NCI-H82 (cell line): Measurements from ENCODE around the gene ZFP36.

Source experiments
- DNase-seq: peaks from one replicate; lab custom pipeline; 2025; lab: John Stamatoyannopoulos, UW

ZFP36 gene

DNA sequence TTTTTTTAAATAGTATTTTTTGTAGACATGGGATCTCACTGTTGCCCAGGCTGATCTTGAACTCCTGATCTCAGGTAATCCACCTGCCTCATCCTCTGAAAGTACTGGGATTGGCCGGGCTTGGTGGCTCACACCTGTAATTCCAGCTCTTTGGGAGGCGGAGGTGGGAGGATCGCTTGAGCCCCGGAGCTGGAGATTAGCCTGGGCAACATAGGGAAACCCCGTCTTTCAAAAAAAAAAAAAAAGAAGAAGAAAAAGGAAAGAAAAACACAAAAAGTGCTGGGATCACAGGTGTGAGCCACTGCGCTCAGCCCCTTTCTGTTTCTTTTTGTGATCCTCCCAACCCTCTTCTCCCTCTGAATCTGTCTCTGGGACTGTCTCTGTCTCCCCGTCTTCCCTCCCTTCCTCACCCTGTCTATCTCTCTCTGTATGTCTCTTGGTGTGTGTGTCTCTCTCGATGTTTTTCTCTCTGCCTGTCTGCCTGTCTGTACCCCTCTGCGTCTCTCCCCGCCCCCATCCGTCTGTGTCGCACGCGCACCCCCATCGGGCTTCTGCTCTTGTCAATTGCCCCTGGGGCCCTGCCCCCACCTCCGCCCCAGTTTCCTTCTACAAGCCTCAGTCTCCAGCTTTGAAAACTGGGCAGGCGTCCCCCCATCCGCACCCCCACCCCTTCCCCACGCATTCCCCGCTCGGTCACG lies 540 bp upstream of the ZFP36 start:
- peak; percentile 66 for DNase-seq

DNA sequence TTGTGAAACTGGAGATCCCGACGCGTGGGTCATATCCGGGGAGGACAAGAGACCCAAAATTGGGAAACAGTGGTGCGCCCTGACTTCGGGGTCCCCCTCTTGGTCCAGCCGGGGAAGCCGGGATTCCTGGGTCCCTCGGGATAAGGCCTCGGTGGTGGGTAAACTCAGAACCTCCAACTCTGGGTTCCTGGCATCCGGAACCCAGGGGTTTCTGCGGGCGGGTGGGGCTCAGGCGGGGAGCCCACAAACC lies 688 bp downstream of the ZFP36 start:
- no peak for DNase-seq

DNA sequence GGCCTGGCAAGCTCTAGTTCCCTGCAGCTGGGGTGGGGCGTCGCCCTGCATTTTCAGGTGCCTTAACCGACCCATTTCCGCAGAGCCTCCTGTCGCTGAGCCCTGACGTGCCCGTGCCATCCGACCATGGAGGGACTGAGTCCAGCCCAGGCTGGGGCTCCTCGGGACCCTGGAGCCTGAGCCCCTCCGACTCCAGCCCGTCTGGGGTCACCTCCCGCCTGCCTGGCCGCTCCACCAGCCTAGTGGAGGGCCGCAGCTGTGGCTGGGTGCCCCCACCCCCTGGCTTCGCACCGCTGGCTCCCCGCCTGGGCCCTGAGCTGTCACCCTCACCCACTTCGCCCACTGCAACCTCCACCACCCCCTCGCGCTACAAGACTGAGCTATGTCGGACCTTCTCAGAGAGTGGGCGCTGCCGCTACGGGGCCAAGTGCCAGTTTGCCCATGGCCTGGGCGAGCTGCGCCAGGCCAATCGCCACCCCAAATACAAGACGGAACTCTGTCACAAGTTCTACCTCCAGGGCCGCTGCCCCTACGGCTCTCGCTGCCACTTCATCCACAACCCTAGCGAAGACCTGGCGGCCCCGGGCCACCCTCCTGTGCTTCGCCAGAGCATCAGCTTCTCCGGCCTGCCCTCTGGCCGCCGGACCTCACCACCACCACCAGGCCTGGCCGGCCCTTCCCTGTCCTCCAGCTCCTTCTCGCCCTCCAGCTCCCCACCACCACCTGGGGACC lies 1.2 kb downstream of the ZFP36 start:
- DNase-seq: no peak

DNA sequence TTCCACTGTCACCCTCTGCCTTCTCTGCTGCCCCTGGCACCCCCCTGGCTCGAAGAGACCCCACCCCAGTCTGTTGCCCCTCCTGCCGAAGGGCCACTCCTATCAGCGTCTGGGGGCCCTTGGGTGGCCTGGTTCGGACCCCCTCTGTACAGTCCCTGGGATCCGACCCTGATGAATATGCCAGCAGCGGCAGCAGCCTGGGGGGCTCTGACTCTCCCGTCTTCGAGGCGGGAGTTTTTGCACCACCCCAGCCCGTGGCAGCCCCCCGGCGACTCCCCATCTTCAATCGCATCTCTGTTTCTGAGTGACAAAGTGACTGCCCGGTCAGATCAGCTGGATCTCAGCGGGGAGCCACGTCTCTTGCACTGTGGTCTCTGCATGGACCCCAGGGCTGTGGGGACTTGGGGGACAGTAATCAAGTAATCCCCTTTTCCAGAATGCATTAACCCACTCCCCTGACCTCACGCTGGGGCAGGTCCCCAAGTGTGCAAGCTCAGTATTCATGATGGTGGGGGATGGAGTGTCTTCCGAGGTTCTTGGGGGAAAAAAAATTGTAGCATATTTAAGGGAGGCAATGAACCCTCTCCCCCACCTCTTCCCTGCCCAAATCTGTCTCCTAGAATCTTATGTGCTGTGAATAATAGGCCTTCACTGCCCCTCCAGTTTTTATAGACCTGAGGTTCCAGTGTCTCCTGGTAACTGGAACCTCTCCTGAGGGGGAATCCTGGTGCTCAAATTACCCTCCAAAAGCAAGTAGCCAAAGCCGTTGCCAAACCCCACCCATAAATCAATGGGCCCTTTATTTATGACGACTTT lies 2.0 kb downstream of the ZFP36 start:
- DNase-seq: no peak

DNA sequence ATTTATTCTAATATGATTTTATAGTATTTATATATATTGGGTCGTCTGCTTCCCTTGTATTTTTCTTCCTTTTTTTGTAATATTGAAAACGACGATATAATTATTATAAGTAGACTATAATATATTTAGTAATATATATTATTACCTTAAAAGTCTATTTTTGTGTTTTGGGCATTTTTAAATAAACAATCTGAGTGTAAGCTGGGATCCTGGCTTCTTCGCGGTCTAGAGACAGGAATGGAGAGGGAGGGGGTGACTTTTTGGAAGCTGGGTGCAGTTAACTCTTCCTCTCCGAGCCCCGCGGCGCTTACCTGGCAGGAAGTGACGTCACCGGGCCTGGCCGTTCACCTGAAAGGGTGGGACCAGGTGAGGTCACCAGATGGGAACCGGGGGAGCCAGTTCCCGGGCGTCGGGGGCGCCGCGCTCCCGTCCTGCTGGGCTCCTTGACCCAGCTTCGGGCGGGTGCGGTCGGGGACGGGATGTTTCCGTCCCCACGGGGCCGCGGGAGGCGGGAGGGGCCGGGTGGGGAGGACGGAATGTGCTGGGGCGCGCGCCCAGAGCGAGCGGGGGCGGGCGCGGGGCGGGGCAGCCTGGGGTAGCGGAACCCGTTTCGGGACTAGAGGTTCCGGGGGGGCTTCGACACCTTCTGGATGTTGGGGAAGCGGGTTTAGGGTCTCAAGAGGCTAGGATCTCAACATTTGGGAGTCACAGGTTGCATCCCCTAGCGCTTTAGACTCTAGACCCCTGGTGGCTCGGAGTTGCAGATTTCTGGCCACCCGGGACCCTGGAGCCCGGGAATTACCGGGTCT lies 2.8 kb downstream of the ZFP36 start:
- peak; percentile 70 for DNase-seq

DNA sequence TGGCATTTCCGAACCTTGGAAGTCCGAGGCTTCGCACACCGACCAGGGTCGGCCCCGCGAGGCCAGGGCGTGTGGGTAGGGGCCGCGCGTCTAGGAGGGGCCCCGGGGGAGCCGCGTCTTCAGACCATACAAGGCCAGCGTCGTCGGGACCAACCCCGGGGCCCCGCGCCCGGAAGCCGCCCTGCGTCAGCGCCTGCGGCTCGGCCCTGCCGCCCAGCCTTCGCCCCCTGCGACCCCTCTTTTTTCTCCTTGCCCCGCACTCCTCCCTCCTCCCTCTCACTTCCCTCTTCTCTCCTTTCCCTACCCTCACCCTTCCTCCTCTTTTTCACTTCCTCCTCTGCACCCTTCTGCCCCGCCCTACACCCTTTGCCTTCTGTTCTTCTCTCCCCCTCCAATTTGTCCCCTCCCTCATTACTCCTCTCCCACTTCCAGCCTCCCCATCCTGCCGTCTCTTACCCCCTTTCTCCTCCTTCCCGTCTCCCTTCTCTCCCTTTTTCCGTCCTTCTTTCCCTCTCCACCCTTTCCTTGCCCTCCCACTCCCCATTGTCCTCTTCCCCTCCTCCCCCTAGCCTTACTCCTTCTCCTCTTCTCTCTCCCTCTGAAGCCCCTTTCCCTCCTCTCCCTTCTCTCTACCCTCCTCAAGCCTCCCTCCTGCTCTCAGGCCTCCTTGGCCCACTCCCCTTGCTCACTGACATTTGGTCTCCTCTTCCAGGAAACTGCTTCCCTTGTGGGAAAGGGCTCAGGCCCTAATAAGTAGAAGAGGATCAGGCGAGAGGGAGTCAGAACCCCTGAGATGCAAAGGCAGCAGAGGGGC lies 3.6 kb downstream of the ZFP36 start:
- peak; percentile 73 for DNase-seq

DNA sequence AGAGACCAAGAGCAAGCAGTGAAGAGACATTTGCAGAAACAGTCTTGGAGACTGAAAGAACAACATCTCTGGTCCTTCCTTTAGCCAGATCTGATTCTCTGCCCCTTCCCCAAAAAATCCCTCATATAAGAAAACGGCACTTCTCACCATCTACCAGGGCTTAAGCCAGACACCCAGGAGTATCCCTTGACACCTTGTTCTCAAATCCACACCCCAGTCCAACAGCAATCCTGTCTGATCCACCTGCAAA lies 4.1 kb downstream of the ZFP36 start:
- no peak for DNase-seq

DNA sequence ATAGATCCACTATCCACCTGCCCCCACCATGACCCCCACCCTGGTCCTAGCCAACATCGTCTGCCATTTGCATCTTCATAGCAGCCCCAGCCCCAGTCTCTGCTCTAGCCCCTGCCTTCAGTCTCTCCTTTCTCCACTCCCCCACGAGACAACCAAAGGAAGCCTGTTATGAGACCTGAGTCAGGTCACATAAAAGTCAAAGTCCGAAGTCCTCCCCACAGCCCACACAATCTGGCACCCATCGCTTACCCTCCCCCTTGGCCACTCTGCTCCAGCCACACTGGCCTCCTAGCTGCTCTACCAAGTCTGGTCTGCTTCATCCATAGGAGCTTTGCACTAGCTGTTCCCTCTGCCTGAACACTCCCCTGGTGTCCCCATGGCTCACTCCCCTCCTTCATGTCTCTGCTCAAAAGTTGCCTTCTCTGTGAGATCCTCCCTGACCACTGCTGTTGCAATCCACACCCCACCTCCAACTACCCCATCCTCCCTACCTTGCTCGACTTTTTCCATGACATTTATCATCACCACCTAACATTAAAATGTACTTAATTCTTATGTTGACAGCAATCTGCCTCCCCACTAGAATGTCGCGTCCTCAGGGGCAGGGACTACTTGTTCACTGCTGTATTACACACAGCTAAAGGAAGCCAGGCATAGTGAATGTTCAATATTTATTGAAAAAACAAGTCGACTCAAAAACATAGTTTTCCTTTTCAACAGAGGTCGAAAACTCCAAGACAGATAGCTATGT lies 4.6 kb downstream of the ZFP36 start:
- no peak for DNase-seq

DNA sequence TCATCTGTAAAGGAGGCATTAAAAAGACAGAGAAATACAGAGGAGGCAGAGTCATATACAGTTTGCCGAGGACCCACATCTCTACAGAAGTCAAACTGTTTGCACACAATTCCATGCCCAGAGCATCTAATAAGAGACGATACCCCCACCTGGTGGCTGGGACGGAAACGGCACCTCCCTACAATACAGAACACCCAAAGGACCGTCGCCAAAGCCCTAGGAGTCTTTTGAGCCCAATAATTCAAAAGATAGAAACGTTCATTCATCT lies 5.1 kb downstream of the ZFP36 start:
- peak; percentile 98 for DNase-seq

DNA sequence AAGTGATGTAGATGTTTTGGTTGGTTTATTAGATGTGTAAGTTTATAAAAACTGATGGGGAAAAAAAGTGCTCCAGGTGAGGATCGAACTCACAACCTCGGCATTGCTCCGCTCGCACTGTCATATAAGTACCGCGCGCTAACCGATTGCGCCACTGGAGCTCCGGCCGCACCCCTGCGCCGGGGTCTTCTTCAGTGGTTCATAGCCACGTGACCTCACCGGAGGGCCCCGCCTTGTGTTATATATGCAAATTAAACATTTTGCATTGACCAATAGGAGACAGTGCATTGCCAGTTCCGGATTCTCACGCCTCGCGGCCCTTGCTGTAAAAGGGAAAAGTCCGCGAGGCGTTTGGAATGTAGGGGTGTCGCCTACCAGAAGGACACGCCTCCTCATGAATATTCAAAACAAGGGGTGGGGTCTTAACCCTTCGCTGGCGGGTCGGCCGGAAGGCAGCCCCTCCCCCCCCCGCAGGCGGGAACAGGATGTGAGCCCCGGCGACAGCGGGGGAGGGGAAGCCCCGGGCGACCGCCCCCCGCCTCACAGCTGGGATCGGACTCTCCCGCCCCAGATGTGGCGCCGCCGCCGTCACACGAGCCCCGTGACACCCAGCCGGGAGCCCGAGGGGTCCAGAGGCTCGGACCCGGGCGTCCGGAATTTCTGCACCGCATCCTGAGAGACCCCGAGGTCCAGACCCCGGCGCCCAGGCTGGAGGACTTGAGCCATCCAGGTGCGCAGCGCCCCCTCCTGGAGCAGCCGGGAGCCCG lies 5.6 kb downstream of the ZFP36 start, which contains the start of gene PLEKHG2:
Gene PLEKHG2, plus strand, starts transcription at position 570 of the 767 bp plus-strand sequence. CDS start 1,418 bp downstream, outside the sequence.
- peak; percentile 100 for DNase-seq

DNA sequence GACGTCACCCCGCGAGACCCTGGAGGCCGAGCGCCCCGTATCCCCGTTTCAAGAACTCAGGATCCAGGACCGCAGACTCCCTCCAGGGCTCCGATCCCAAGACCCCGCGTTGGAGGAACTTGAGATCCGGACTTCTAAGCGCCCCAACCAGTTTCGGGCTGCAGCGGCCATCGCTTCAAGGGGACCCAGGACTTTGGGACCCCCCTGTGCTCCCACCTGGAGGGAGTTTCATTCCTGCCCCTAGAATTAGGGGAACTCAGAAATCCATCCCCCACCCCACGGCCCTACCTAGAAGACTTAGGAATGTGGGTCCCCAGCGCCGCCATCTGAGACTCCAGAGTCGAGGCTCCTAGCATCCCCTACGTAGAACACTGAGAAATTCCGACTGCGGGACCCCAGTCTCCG lies 6.2 kb downstream of the ZFP36 start:
- no peak for DNase-seq

DNA sequence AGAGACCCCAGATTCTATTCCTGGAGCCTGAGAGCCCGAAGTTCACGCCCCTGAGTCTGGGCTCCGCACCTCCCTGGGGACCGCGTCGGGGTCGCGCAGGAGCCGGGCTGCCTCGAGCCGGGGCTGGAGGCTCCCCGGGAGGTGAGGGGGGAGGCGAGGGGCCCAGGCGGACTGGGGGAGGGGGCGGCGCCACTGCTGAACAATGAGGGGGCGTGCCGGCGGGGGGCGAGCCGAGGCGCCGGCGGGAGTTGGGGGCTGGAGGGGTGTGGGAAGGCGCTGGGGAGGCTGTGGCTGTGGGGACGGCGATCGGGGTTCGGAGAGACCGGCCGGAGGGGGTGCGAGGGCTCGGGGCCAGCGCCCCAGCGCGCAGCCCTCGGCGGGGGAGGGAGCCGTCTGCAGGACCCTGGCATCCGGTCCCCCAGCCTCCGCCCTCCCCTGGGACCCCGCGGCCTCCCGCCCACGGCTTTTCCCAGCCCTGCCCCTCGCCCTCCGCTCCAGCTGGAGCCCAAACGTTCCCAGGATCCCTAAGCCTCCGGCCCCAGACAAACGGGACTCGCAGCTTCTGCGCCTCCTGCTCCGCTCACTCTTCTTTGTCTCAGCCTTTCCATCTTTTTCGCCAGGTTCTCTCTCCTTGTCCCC lies 6.7 kb downstream of the ZFP36 start:
- peak; percentile 88 for DNase-seq

DNA sequence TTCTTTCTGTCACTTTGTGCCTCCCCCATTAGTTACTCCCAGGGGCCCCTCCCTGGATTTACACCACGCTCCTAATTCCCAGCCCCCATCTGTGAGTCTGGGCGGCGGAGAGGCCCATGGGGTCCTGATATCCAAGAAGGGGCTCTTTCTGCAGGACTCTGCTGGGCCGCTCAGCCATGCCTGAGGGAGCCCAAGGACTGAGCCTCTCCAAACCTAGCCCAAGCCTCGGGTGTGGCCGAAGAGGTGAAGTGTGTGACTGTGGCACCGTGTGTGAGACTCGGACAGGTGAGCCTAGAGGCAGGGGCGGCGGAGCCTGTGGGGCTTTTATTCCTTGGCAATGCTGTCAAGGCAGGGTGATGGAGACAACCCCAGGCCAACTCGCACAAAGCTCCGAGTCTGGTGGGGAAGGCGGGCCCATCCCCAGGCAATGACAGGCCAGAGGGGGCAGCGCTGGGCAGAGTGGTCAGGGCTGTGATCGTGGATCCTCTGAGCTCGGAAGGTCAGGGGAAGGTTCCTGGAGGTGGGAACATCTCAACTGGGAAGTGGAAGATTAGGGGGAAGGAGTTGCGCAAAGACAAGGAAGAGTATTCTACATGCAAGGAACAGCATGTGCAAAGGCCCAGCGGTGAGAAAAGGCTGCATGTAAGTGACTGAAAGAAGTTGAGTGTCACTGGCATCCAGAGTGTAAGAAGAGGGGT lies 7.4 kb downstream of the ZFP36 start:
- DNase-seq: peak; percentile 62

DNA sequence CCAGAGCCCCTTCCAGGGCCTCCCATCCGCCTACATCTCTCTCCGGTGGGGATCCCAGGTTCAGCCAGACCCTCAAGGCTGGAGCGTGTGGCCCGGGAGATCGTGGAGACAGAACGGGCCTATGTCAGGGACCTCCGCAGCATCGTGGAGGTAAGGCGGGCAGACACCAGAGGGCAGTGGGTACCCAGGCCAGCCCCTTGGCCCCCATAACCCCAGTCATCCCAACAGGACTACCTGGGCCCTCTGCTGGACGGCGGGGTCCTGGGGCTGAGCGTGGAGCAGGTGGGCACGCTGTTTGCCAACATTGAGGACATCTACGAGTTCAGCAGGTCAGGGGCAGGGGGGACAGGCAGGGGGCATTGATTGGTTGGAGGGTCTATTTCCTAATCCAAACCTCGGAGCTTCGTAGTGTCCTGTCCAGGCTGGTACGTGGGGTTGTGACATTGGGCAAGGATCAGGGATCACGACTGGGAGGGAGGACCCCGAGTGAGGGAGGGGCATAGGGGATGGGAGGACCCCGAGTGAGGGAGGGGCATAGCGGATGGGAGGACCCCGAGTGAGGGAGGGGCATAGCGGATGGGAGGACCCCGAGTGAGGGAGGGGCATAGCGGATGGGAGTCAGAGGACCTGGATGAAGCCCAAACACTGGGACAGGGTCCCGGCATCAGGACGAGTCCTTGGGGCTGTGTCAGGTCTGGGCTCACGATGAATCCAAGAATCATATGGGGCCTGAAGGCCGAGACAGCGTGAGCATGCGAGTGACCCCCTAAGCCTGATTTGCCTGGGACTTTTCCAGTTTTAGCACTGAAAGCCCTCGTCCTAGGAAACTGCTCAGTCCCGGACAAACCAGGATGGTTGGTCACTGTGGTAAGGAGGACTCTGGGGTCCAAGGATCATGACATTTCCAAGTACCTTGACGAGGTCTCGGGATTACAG lies 8.7 kb downstream of the ZFP36 start:
- DNase-seq: no peak

DNA sequence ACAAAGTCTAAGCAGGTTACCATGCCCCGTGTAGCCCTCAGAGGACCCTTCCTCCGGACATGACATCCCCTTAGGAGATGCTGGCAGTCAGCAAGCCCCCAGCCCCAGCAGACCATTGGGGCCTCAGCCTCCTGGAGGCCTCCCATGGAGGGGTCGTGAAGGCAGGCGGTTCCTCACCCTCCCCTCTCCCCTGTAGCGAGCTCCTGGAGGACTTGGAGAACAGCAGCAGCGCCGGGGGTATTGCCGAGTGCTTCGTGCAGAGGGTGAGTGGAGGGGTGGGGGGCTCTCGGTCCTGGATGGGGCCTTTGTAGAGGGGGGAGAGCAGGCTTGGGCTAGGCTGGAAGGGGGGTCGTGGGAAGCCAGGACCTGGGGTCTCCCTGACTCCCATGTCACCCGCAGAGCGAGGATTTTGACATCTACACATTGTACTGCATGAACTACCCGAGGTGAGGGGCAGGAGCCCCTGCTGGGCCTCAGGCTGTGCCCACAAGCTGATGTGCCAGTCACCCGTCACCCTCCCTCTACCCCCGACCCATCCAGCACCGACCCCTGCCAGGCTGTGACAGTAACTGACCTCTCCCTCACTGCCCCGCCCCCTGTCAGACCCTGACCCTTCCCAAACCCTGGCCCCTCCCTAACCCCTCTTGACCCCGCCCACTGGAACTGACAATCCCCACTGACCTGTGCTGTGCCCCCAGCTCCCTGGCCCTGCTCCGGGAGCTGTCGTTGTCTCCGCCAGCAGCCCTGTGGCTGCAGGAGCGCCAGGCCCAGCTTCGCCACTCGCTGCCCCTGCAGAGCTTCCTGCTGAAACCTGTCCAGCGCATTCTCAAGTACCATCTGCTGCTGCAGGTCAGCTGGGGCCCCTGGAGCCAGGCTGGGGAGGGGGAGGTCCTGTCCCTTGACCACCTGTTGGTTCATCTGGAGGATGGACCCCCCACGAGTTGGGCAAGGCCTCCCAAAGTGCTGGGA lies 9.8 kb downstream of the ZFP36 start:
- DNase-seq: peak; percentile 40

DNA sequence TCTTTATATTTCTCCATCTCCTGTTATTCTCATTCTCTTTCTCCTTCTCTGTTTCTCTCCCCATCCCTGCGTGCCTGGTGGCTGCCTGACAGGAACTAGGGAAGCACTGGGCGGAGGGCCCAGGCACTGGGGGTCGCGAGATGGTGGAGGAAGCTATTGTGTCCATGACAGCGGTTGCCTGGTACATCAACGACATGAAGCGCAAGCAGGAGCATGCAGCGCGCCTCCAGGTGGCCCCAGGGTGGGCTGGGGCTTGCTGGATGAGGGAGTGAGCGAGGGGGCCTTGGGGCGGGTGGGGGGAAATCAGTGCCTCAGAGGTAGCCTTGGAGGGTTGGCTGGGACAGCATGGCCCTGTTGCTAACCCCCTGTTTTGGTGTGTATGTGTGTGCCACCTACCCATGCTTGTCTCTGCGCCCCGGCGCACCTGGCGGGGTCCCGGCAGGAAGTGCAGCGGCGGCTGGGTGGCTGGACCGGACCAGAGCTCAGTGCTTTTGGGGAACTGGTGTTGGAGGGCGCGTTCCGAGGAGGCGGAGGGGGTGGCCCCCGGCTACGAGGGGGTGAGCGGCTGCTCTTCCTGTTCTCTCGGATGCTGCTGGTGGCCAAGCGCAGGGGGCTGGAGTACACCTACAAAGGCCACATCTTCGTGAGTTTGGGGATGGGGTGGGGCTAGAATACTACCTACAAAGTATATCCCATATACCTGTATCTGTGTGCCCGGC lies 11.0 kb downstream of the ZFP36 start:
- DNase-seq: no peak
